Endothelial cell (in vitro differentiated cells): ENCODE measurements around the gene PATJ. TPM values are rescaled to one million over a fixed set of nuclear protein-coding genes. Genes with fewer than 3 reads are reported as not detected.

Experiments used
- DNase-seq: peaks from one replicate; pipeline ENCODE4 v3.0.0; 2021; ENCODE audit warnings: low spot score
- H3K27ac Mint-ChIP-seq: one replicate; pipeline ENCODE4 v1.8.0; 2021; ENCODE audit warnings: mixed read lengths, inconsistent platforms; ENCODE audit not compliant: unreplicated experiment
- H3K27me3 Mint-ChIP-seq: one replicate; pipeline ENCODE4 v1.8.0; 2021; ENCODE audit warnings: mild to moderate bottlenecking, moderate library complexity, mixed read lengths, inconsistent platforms; ENCODE audit not compliant: unreplicated experiment
- H3K36me3 Mint-ChIP-seq: one replicate; pipeline ENCODE4 v1.8.0; 2021; ENCODE audit warnings: mild to moderate bottlenecking, low read depth, mixed read lengths, inconsistent platforms; ENCODE audit not compliant: unreplicated experiment
- H3K4me1 Mint-ChIP-seq: one replicate; pipeline ENCODE4 v1.8.0; 2021; ENCODE audit warnings: mild to moderate bottlenecking, mixed read lengths, inconsistent platforms; ENCODE audit not compliant: unreplicated experiment
- H3K4me3 Mint-ChIP-seq: one replicate; pipeline ENCODE4 v1.8.0; 2021; ENCODE audit warnings: mild to moderate bottlenecking, mixed read lengths, inconsistent platforms; ENCODE audit not compliant: unreplicated experiment
- H3K9me3 Mint-ChIP-seq: one replicate; pipeline ENCODE4 v1.8.0; 2021; ENCODE audit warnings: mixed read lengths, inconsistent platforms; ENCODE audit not compliant: unreplicated experiment
- CTCF ChIP-seq: fragments of 200-600 bp; sonication (generic); IDR thresholded peaks from one replicate; pipeline ENCODE4 v1.5.0; 2021; ENCODE audit warnings: antibody characterized with exemption; ENCODE audit not compliant: unreplicated experiment
- total RNA-seq: library from RNA; stranded (reverse); fragmentation: NEBNext Ultra II Directional; extraction: Animal tissue kit (Norgen Biotek cat#: 25700); gene quantifications from one replicate; pipeline ENCODE4 v1.2.1, GENCODE V29; 2021; ENCODE audit not compliant: unreplicated experiment

PATJ gene
- total RNA-seq, 1 donor from 2014 or later = 13.9 TPM

- peaks cover 2% of the 10 kb centered on the region for H3K27me3 Mint-ChIP-seq
Observed at GRCh38 chr1:61776091-61776490, 33.8 kb downstream of the PATJ start.

GRCh38 chr1:61779231-61779630 is 37.0 kb downstream of the PATJ start:
- Mint-ChIP-seq H3K36me3 (no peaks in the 10 kb centered on the region), H3K4me1 (no peaks in the 10 kb centered on the region), H3K27ac (no peak overlapping the region), H3K27me3 (peaks cover 2% of the 10 kb centered on the region), H3K9me3 (no peaks in the 10 kb centered on the region), H3K4me3 (no peak overlapping the region)
- no peak for TF ChIP-seq CTCF
- DNase-seq = no peak

More at GRCh38 chr1:61776091-61776490, 33.8 kb downstream of the PATJ start:
- H3K27ac Mint-ChIP-seq = no peak overlapping the region
- TF ChIP-seq CTCF = no peak
- DNase-seq = no peak
- no peaks in the 10 kb centered on the region for H3K9me3 Mint-ChIP-seq
- no peaks in the 10 kb centered on the region for H3K4me1 Mint-ChIP-seq
- H3K36me3 Mint-ChIP-seq = no peaks in the 10 kb centered on the region
- no peak overlapping the region for H3K4me3 Mint-ChIP-seq

- no peak overlapping the region for H3K4me3 Mint-ChIP-seq
- no peaks in the 10 kb centered on the region for H3K9me3 Mint-ChIP-seq
- no peaks in the 10 kb centered on the region for H3K27me3 Mint-ChIP-seq
- no peak for DNase-seq
- no peaks in the 10 kb centered on the region for H3K36me3 Mint-ChIP-seq
- H3K27ac Mint-ChIP-seq = no peak overlapping the region
- no peak for TF ChIP-seq CTCF
- H3K4me1 Mint-ChIP-seq = no peaks in the 10 kb centered on the region
Observed at GRCh38 chr1:61781151-61781550, 38.9 kb downstream of the PATJ start.

GRCh38 chr1:61782771-61783170 is 40.5 kb downstream of the PATJ start:
- DNase-seq = no peak
- Mint-ChIP-seq H3K4me3 (no peak overlapping the region), H3K27ac (no peak overlapping the region), H3K27me3 (no peaks in the 10 kb centered on the region), H3K9me3 (no peaks in the 10 kb centered on the region), H3K36me3 (no peaks in the 10 kb centered on the region), H3K4me1 (no peaks in the 10 kb centered on the region)
- TF ChIP-seq CTCF = no peak

GRCh38 chr1:61784726-61785125 is 42.4 kb downstream of the PATJ start:
- DNase-seq = no peak
- H3K36me3 Mint-ChIP-seq = no peaks in the 10 kb centered on the region
- H3K27me3 Mint-ChIP-seq = no peaks in the 10 kb centered on the region
- H3K9me3 Mint-ChIP-seq = no peaks in the 10 kb centered on the region
- H3K4me1 Mint-ChIP-seq = no peaks in the 10 kb centered on the region
- TF ChIP-seq CTCF = no peak
- no peak overlapping the region for H3K27ac Mint-ChIP-seq
- no peak overlapping the region for H3K4me3 Mint-ChIP-seq
